Lower lobe of right lung (tissue), 2 donors: ENCODE data around the gene GTPBP6. TPM values are rescaled to one million over a fixed set of nuclear protein-coding genes. Genes with fewer than 3 reads are reported as not detected.
A peak's percentile ranks its signal among the peaks of the same experiment; 100 is the strongest.

Source experiments
- ATAC-seq, 2 donors: fragments of 200-7000 bp; cut with Tn5 transposase; one replicate each; pipeline ENCODE4 v1.9.1; 2020 to 2022; ENCODE audit warnings: mild to moderate bottlenecking in 2 of 2, moderate library complexity in 2 of 2
- DNase-seq: peaks from one replicate; pipeline ENCODE4 v3.0.0-alpha.2; 2020
- H3K27ac ChIP-seq: fragments of 200-600 bp; one replicate; pipeline ENCODE4 v1.8.0; 2022
- H3K27me3 ChIP-seq: fragments of 200-600 bp; one replicate; pipeline ENCODE4 v1.8.0; 2022; ENCODE audit warnings: low read depth
- H3K36me3 ChIP-seq: fragments of 200-600 bp; one replicate; pipeline ENCODE4 v1.8.0; 2022; ENCODE audit warnings: mild to moderate bottlenecking
- H3K4me1 ChIP-seq: fragments of 200-600 bp; one replicate; pipeline ENCODE4 v1.8.0; 2022
- H3K4me3 ChIP-seq: fragments of 200-600 bp; one replicate; pipeline ENCODE4 v1.8.0; 2022; ENCODE audit warnings: mild to moderate bottlenecking
- H3K9me3 ChIP-seq: fragments of 200-600 bp; one replicate; pipeline ENCODE4 v1.8.0; 2022
- CTCF ChIP-seq: fragments of 200-600 bp; IDR thresholded peaks from one replicate; pipeline ENCODE4 v1.8.0; 2022; ENCODE audit warnings: antibody characterized with exemption, mild to moderate bottlenecking
- intact Hi-C: fragments of 100-400 bp; cut with DNase I; formaldehyde crosslinking; loops from one replicate; pipeline ENCODE4 v1.11.0; 2022
- total RNA-seq: library from RNA; stranded (reverse); fragmentation: NEBNext Ultra II Directional; extraction: Animal tissue kit (Norgen Biotek cat#: 25700); gene quantifications from one replicate; pipeline ENCODE4 v1.2.1, GENCODE V29; 2021
- donor health status: DM: no; HTN: yes; CAD: no; lungs with severe emphysema.

GTPBP6 gene
- total RNA-seq, 1 donor from 2014 or later = 47.1 TPM

GRCh38 chrX:347351-348117, 28.9 kb upstream of the GTPBP6 start:
- ATAC-seq (no peak), DNase-seq (peak; percentile 43)
- Histone ChIP-seq H3K27ac (no peak overlapping the region), H3K9me3 (no peaks in the 10 kb centered on the region), H3K36me3 (no peaks in the 10 kb centered on the region), H3K4me3 (no peak overlapping the region), H3K4me1 (no peaks in the 10 kb centered on the region), H3K27me3 (no peaks in the 10 kb centered on the region)
- intact Hi-C loops = no loop called here
- no peak for TF ChIP-seq CTCF

- Histone ChIP-seq H3K9me3 (no peaks in the 10 kb centered on the region), H3K36me3 (no peaks in the 10 kb centered on the region), H3K4me1 (no peaks in the 10 kb centered on the region), H3K4me3 (no peak overlapping the region), H3K27me3 (no peaks in the 10 kb centered on the region), H3K27ac (no peak overlapping the region)
- intact Hi-C loops = no loop called here
- peak; percentile 38 for DNase-seq
- TF ChIP-seq CTCF = no peak
- ATAC-seq = peak in 1 of 2 donors; percentile 31
Observed at GRCh38 chrX:346034-346813, 27.6 kb upstream of the GTPBP6 start.

GRCh38 chrX:345020-345925, 26.7 kb upstream of the GTPBP6 start:
- peak; percentile 32 for DNase-seq
- Histone ChIP-seq H3K27ac (no peak overlapping the region), H3K4me3 (no peak overlapping the region), H3K27me3 (no peaks in the 10 kb centered on the region), H3K4me1 (no peaks in the 10 kb centered on the region), H3K9me3 (no peaks in the 10 kb centered on the region), H3K36me3 (no peaks in the 10 kb centered on the region)
- no peak for ATAC-seq
- intact Hi-C loops = no loop called here
- no peak for TF ChIP-seq CTCF

GRCh38 chrX:344371-344901, 25.8 kb upstream of the GTPBP6 start:
- no peaks in the 10 kb centered on the region for H3K9me3 ChIP-seq
- no peak overlapping the region for H3K4me3 ChIP-seq
- no peak for ATAC-seq
- H3K27ac ChIP-seq = no peak overlapping the region
- H3K27me3 ChIP-seq = no peaks in the 10 kb centered on the region
- H3K4me1 ChIP-seq = no peaks in the 10 kb centered on the region
- intact Hi-C loops = no loop called here
- H3K36me3 ChIP-seq = no peaks in the 10 kb centered on the region
- peak; percentile 42 for DNase-seq
- TF ChIP-seq CTCF = no peak

GRCh38 chrX:341541-342101, 23.0 kb upstream of the GTPBP6 start:
- no peaks in the 10 kb centered on the region for H3K36me3 ChIP-seq
- no peak for ATAC-seq

More at GRCh38 chrX:341541-342101, 23.0 kb upstream of the GTPBP6 start:
- Histone ChIP-seq H3K4me1 (no peaks in the 10 kb centered on the region), H3K4me3 (no peak overlapping the region), H3K27ac (no peak overlapping the region), H3K27me3 (no peaks in the 10 kb centered on the region), H3K9me3 (no peaks in the 10 kb centered on the region)
- TF ChIP-seq CTCF = no peak
- DNase-seq = peak; percentile 31
- intact Hi-C loops = no loop called here
